HepG2 (cell line): ENCODE measurements around the gene NUP85.
"Not testable (repeated sequence)": the region's sequence is repeated elsewhere in the genome, so short reads cannot be mapped to it uniquely, and the experiment has no call there.

ENCODE experiments used
- CHD2 ChIP-seq: IDR thresholded peaks from 2 replicates; pipeline ENCODE4 v1.6.1; 2011; ENCODE audit warnings: low read depth, low read length, improper control_type of control experiment
- CHD4 ChIP-seq: fragments of 200-600 bp; sonication (generic); IDR thresholded peaks from 2 replicates; pipeline ENCODE4 v1.7.0; 2017; ENCODE audit warnings: mild to moderate bottlenecking, low read length, borderline replicate concordance
- CREM ChIP-seq, 2 experiments: sonication (generic) in 1 of 2; formaldehyde crosslinking in 1 of 2; IDR thresholded peaks; 2 replicates each; pipeline versions ENCODE4 v1.4.0 to v1.6.1; 2016 to 2020; ENCODE audit warnings: antibody characterized with exemption in 1 of 2, mild to moderate bottlenecking in 1 of 2, missing genetic modification reagents in 1 of 2
- FOXP4 ChIP-seq: sonication (generic); formaldehyde crosslinking; IDR thresholded peaks from 2 replicates; pipeline ENCODE4 v1.4.0; 2020; ENCODE audit warnings: missing genetic modification reagents
- IKZF5 ChIP-seq: IDR thresholded peaks from 2 replicates; pipeline ENCODE4 v1.6.1; 2018; ENCODE audit warnings: missing genetic modification reagents, mild to moderate bottlenecking, missing compliant biosample characterization
- POLR2AphosphoS2 ChIP-seq: IDR thresholded peaks from 2 replicates; pipeline ENCODE4 v1.6.1; 2011; ENCODE audit warnings: low read depth, low read length, improper control_type of control experiment
- PRMT3 ChIP-seq: sonication (generic); formaldehyde crosslinking; IDR thresholded peaks from 2 replicates; pipeline ENCODE4 v1.8.1; 2022; ENCODE audit warnings: low read depth, mild to moderate bottlenecking, moderate library complexity, missing genetic modification reagents, borderline replicate concordance
- RAD21 ChIP-seq: fragments of 450-650 bp; formaldehyde crosslinking; IDR thresholded peaks from 2 replicates; pipeline ENCODE4 v1.5.0; 2020; ENCODE audit warnings: mild to moderate bottlenecking
- RBM22 ChIP-seq: fragments of 200-400 bp; formaldehyde crosslinking; optimal IDR thresholded peaks from 2 replicates; pipeline ENCODE3; 2017; ENCODE audit warnings: mild to moderate bottlenecking, low read length, moderate library complexity
- TEAD2 ChIP-seq: sonication (generic); formaldehyde crosslinking; IDR thresholded peaks from 2 replicates; pipeline ENCODE4 v1.9.0; 2021; ENCODE audit warnings: missing genetic modification reagents
- ZNF274 ChIP-seq: sonication (generic); formaldehyde crosslinking; IDR thresholded peaks from 2 replicates; pipeline ENCODE4 v1.5.1; 2020; ENCODE audit warnings: mild to moderate bottlenecking, missing genetic modification reagents
- ZNF569 ChIP-seq: sonication (generic); formaldehyde crosslinking; IDR thresholded peaks from 2 replicates; pipeline ENCODE4 v1.5.0; 2020; ENCODE audit warnings: mild to moderate bottlenecking, missing genetic modification reagents, moderate library complexity, borderline replicate concordance
- TF ChIP-seq, protein P1 (sequence below): sonication (generic); formaldehyde crosslinking; IDR thresholded peaks from 2 replicates; pipeline ENCODE4 v1.4.0; 2020; ENCODE audit warnings: missing genetic modification reagents, borderline replicate concordance

- TF ChIP-seq ZNF569 (CRISPR knock-in tag); CHD2; RAD21 (CRISPR knock-in tag); ZNF274; IKZF5 (CRISPR knock-in tag); CHD4; TEAD2 (CRISPR knock-in tag); FOXP4; RBM22; POLR2AphosphoS2; CREM (IDR thresholded peaks at IDR 0.05); CREM (CRISPR knock-in tag; IDR thresholded peaks at IDR 0.05); PRMT3: not testable (repeated sequence)
- TF ChIP-seq, protein P1, sequence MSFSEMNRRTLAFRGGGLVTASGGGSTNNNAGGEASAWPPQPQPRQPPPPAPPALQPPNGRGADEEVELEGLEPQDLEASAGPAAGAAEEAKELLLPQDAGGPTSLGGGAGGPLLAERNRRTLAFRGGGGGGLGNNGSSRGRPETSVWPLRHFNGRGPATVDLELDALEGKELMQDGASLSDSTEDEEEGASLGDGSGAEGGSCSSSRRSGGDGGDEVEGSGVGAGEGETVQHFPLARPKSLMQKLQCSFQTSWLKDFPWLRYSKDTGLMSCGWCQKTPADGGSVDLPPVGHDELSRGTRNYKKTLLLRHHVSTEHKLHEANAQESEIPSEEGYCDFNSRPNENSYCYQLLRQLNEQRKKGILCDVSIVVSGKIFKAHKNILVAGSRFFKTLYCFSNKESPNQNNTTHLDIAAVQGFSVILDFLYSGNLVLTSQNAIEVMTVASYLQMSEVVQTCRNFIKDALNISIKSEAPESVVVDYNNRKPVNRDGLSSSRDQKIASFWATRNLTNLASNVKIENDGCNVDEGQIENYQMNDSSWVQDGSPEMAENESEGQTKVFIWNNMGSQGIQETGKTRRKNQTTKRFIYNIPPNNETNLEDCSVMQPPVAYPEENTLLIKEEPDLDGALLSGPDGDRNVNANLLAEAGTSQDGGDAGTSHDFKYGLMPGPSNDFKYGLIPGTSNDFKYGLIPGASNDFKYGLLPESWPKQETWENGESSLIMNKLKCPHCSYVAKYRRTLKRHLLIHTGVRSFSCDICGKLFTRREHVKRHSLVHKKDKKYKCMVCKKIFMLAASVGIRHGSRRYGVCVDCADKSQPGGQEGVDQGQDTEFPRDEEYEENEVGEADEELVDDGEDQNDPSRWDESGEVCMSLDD (CRISPR knock-in tag) = not testable (repeated sequence)
These were observed 47.0 kb upstream of the NUP85 start for GRCh38 chr17:75158480-75158879.
